Tibial nerve (tissue), 4 donors: ENCODE results near the gene NDST1.

Experiments used
- EP300 ChIP-seq, 2 donors: sonication (generic); formaldehyde crosslinking; IDR thresholded peaks; one replicate each; pipeline ENCODE4 v1.6.1; 2017; ENCODE audit warnings: antibody characterized with exemption in 2 of 2, mild to moderate bottlenecking in 1 of 2
- POLR2A ChIP-seq, 2 donors: fragments of 450-650 bp; IDR thresholded peaks; one replicate each; pipeline ENCODE4 v1.6.1; 2017; ENCODE audit warnings: antibody characterized with exemption in 2 of 2, mild to moderate bottlenecking in 2 of 2, moderate library complexity in 2 of 2
- TF ChIP-seq, protein P1 (sequence below), 5 experiments: fragments of 200-600 bp in 3 of 5; fragments of 450-650 bp in 2 of 5; sonication (generic) in 3 of 5; IDR thresholded peaks; one replicate each; pipeline ENCODE4 v1.5.1; 2016 to 2019; ENCODE audit warnings: antibody characterized with exemption in 5 of 5, mild to moderate bottlenecking in 3 of 5, moderate library complexity in 2 of 5

- TF ChIP-seq, protein P1, sequence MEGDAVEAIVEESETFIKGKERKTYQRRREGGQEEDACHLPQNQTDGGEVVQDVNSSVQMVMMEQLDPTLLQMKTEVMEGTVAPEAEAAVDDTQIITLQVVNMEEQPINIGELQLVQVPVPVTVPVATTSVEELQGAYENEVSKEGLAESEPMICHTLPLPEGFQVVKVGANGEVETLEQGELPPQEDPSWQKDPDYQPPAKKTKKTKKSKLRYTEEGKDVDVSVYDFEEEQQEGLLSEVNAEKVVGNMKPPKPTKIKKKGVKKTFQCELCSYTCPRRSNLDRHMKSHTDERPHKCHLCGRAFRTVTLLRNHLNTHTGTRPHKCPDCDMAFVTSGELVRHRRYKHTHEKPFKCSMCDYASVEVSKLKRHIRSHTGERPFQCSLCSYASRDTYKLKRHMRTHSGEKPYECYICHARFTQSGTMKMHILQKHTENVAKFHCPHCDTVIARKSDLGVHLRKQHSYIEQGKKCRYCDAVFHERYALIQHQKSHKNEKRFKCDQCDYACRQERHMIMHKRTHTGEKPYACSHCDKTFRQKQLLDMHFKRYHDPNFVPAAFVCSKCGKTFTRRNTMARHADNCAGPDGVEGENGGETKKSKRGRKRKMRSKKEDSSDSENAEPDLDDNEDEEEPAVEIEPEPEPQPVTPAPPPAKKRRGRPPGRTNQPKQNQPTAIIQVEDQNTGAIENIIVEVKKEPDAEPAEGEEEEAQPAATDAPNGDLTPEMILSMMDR (IDR thresholded peaks at IDR 0.05) = no peak
- TF ChIP-seq EP300 (IDR thresholded peaks at IDR 0.05) (no peak), POLR2A (IDR thresholded peaks at IDR 0.05) (no peak)
These were observed 17.2 kb downstream of the NDST1 start for GRCh38 chr5:150525163-150525562.
